ENCODE measurements around the gene VEZT. TPM values are rescaled to one million over a fixed set of nuclear protein-coding genes. Genes with fewer than 3 reads are reported as not detected.
A peak's percentile ranks its signal among the peaks of the same experiment; 100 is the strongest.

The VEZT gene
- total RNA-seq, 2 donors from 2014 or later, result 146 to 201 TPM

- Mint-ChIP-seq H3K36me3 (ENCODE audit: low read depth) (peaks cover 74% of the 10 kb centered on the region), H3K9me3 (no peaks in the 10 kb centered on the region), H3K4me1 (peaks cover 2% of the 10 kb centered on the region), H3K4me3 (no peak overlapping the region), H3K27ac (no peak overlapping the region), H3K27me3 (ENCODE audit: insufficient read depth) (no peaks in the 10 kb centered on the region)
- DNase-seq, result no peak
- Histone ChIP-seq H3K4me3 (ENCODE audit: low read length) (no peak overlapping the region), H3K9ac (ENCODE audit: extremely low read depth, low read length, poor library complexity, severe bottlenecking) (no peak overlapping the region), H3K27ac (ENCODE audit: low read depth, low read length) (no peak overlapping the region), H3K27me3 (ENCODE audit: control insufficient read depth, insufficient read depth, low read length, poor library complexity, severe bottlenecking) (no peaks in the 10 kb centered on the region), H3K9me3 (ENCODE audit: control insufficient read depth, low read length) (no peaks in the 10 kb centered on the region), H3K4me1 (ENCODE audit: control insufficient read depth, insufficient read depth, low read length) (no peaks in the 10 kb centered on the region), H3K36me3 (ENCODE audit: control insufficient read depth, insufficient read depth, low read length) (peaks cover 90% of the 10 kb centered on the region)
- TF ChIP-seq CTCF (conservative IDR thresholded peaks at IDR 0.05), result no peak
- WGBS, 2 experiments (ENCODE audit: insufficient coverage in 1 of 2, insufficient read length in 1 of 2), result 92 to 97% methylated on average over 4 to 6 of the region's 6 CpGs
Measured at GRCh38 chr12:95282266-95282665, 64.7 kb downstream of the VEZT start.

- peaks cover under 1% of the 10 kb centered on the region for H3K9me3 ChIP-seq (ENCODE audit: control insufficient read depth, low read length)
- DNase-seq, result no peak
- Mint-ChIP-seq H3K27me3 (ENCODE audit: insufficient read depth) (no peaks in the 10 kb centered on the region), H3K27ac (no peak overlapping the region), H3K36me3 (ENCODE audit: low read depth) (peaks cover 76% of the 10 kb centered on the region), H3K4me1 (no peaks in the 10 kb centered on the region), H3K9me3 (no peaks in the 10 kb centered on the region), H3K4me3 (no peak overlapping the region)
- no peak overlapping the region for H3K4me3 ChIP-seq (ENCODE audit: low read length)
- H3K4me1 ChIP-seq (ENCODE audit: control insufficient read depth, insufficient read depth, low read length), result no peaks in the 10 kb centered on the region
- whole genome bisulfite sequencing, 2 experiments (ENCODE audit: insufficient coverage in 1 of 2, insufficient read length in 1 of 2), result 100% methylated on average over 1 of the region's 1 CpG
- H3K27ac ChIP-seq (ENCODE audit: low read depth, low read length), result no peak overlapping the region
- no peak overlapping the region for H3K9ac ChIP-seq (ENCODE audit: extremely low read depth, low read length, poor library complexity, severe bottlenecking)
- peaks cover 91% of the 10 kb centered on the region for H3K36me3 ChIP-seq (ENCODE audit: control insufficient read depth, insufficient read depth, low read length)
- no peaks in the 10 kb centered on the region for H3K27me3 ChIP-seq (ENCODE audit: control insufficient read depth, insufficient read depth, low read length, poor library complexity, severe bottlenecking)
- TF ChIP-seq CTCF (conservative IDR thresholded peaks at IDR 0.05), result no peak
Measured at GRCh38 chr12:95283371-95283770, 65.8 kb downstream of the VEZT start.

GRCh38 chr12:95286713-95287112 lies 69.1 kb downstream of the VEZT start:
- H3K4me3 ChIP-seq (ENCODE audit: low read length), result no peak overlapping the region
- DNase-seq, result no peak
- Mint-ChIP-seq H3K4me3 (no peak overlapping the region), H3K4me1 (no peaks in the 10 kb centered on the region), H3K27me3 (ENCODE audit: insufficient read depth) (no peaks in the 10 kb centered on the region), H3K36me3 (ENCODE audit: low read depth) (peaks cover 76% of the 10 kb centered on the region), H3K9me3 (no peaks in the 10 kb centered on the region), H3K27ac (peak overlapping the region; percentile 19)
- H3K27me3 ChIP-seq (ENCODE audit: control insufficient read depth, insufficient read depth, low read length, poor library complexity, severe bottlenecking), result no peaks in the 10 kb centered on the region
- no peak for TF ChIP-seq CTCF (conservative IDR thresholded peaks at IDR 0.05)
- peaks cover 89% of the 10 kb centered on the region for H3K36me3 ChIP-seq (ENCODE audit: control insufficient read depth, insufficient read depth, low read length)
- H3K27ac ChIP-seq (ENCODE audit: low read depth, low read length), result no peak overlapping the region
- no peaks in the 10 kb centered on the region for H3K4me1 ChIP-seq (ENCODE audit: control insufficient read depth, insufficient read depth, low read length)
- peaks cover 4% of the 10 kb centered on the region for H3K9me3 ChIP-seq (ENCODE audit: control insufficient read depth, low read length)
- no peak overlapping the region for H3K9ac ChIP-seq (ENCODE audit: extremely low read depth, low read length, poor library complexity, severe bottlenecking)
- WGBS, 2 experiments (ENCODE audit: insufficient coverage in 1 of 2, insufficient read length in 1 of 2), result 86 to 94% methylated on average over 1 to 2 of the region's 3 CpGs

All from endodermal cell (in vitro differentiated cells).